Eye (tissue), 1 donor: ENCODE results near the gene ST3GAL5.
"Not testable (repeated sequence)": the region's sequence is repeated elsewhere in the genome, so short reads cannot be mapped to it uniquely, and the experiment has no call there.

Source experiments
- DNase-seq: peaks from one replicate; pipeline ENCODE4 v3.0.0-alpha.2; 2015

Gene ST3GAL5

DNA sequence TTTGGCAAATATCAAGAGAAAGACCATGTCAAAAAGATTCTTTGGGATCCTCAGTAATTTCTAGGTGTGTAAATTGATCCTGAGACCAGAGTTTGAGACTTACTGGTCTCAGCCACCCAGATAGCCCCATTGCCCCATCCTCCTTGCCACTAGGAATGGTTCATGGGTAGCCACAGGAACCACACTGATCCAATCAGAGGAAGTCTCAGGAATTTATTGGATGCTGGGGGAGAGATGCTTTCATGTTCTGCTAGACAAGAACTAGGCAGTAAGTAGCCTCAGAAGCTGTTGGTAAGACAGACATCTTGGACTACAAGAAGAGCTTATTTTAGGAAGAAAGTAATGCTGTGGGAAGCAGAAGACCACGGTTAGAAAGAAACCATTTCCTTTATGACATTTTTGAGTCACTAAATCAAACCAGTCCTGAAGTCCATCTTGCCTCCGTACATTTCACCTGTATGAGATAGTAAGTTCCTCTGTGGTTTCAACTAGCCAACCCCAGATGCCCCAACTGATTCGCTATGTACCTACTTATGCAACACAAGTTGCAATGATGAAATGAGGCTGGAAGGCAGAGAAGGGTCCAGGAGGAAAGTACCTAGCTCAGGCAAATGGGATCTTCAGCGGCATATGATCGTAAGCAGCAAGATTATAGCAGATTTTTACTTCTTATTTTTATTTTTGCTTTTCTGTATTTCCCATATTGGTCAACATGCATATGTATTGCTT, 3.6 kb upstream of the ST3GAL5 start:
- no peak for DNase-seq

DNA sequence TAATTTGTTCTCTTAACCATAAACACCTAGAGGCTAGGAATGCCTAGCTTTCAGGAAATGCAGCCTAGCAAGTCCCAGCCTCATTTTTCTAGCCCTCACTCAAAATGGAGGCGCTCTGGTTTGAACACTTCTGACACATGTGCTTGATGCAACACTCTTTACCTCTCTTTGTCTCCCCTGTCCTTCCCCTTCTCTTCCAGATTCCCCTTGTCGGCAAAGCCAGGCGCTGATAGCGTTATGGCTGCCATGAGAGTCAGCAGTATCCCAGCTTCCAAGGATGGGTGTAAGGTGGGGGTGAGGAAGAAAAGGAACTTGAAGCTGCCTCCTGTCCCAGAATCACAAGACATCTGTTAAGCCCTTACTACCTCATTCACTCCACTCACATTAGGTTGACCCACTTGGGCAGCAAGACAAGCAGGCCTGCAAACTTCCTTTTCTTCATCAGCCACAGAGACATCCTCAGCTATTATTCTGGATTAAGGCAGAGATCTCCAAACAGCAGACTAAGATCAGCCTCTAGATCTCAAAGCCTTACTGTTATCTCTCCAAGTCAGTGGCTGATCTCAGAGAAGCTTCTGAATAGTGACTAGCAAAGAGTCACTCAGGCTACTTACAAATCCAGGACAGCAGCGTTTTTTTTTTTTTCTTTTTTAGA, 1.9 kb upstream of the ST3GAL5 start:
- DNase-seq = no peak

DNA sequence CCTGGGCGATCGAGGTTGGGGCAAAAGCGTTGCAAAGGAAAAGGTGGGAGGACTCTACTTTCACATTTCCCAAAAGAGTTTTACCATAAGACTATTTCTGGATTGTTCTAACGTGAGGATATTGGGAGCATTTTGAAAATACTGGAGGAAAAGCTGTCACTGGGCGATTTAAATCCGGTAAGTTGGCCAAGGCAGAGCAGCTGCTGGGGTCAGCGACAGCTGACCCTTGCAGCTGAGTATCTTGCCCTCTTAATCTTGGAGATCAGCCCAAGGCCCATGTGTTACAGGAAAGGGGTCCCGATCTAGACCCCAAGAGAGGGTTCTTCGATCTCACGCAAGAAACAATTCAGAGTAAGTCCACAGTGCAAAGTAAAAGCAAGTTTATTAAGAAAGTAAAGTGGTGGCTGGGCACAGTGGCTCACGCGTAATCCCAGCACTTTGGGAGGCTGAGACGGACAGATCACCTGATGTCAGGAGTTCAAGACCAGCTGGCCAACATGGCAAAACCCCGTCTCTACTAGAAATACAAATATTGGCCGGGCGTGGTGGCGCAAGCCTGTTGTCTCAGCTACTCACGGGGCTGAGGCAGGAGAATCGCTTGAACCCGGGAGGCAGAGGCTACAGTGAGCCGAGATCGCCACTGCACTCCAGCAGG, 964 bp upstream of the ST3GAL5 start:
- no peak for DNase-seq

DNA sequence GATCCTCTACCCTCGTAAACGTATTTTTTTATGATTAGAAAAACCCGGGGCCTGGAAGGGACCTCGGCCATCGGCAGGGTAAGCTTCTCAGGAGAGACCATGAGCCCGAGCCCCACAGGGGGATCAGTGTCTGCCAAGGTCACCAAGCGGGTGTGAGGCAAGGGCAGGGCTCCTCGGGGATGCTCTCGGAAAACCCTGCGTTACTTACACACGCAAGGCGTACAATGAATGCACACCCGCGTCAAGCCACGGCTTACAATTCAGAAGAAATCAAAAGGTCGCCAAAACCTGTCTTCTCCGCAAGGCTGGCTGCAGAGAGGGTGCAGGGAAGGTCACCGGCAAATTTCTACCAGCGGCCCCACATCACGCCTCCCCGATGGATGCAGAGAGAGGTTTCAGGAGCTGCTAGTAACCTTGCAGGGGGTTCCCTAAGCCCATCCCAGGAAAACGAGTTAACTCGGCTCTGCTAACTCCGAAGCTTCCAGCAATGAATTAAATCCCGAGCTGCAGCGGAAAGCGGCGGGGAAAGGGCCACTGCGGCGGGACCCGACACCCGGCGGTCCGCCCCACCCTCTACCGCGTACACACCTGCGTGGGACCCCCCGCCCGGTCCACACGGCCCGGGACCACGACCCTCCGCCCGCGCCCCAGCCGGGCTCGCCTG, 638 bp downstream of the ST3GAL5 start:
- peak; percentile 82 for DNase-seq

DNA sequence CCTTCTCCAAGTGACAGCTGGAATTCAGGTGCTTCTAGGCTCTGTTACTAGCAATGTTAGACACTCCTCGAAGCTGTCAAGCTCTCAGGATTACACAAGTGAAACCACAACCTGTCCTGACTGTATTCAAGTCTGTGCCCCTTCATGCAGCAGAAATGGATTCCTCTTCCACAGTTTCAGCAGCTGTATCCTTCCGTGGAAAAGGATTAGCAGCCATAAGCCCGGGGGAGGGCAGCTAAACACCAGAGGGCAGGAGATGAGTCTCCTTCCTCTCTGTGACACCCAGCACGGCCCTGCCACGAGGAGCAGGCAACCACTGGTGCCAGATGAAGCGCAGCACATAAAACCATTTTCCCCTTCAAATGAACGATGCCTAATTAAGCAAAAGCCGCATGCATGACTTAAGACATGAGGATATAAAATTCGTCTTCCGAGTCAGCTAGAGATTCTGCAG, 1.2 kb downstream of the ST3GAL5 start:
- DNase-seq = peak; percentile 80

DNA sequence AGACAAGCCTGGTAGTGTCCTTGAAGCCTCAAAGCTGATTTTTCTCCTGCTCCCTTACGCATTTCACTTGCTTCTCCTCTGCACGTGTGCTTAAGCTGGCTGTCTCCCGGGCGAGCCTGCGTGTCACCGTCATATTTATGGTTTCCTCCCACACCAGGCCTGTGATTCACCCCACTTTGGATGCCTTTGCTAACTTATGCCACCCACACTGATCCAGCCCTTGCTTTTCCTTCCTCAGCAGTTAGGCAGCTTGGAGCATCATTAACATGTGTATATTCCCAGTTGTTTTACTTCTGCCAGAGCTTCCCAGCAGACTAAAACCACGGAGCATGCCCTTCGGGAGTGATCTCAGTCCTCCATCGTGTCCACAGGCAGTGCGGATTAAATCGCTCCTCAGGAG, 2.2 kb downstream of the ST3GAL5 start:
- DNase-seq = peak; percentile 27

DNA sequence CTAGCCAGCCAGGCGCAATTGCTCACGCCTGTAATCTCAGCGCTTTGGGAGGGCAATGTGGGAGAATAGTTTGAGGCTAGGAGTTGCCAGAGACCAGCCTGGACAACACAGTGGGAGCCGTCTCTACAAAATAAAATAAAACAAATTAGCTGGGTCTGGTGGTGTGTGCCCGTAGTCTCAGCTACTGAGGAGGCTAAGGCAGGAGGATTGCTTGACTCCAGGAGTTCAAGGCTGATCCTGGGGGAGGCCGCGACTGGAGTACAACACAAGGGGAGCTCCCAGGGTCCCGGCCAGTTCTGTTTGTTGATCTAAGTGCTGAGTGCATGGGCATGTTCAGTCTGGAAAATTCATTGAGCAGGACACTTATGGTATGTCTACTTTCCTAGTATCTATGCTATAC, 2.6 kb downstream of the ST3GAL5 start:
- DNase-seq = no peak

DNA sequence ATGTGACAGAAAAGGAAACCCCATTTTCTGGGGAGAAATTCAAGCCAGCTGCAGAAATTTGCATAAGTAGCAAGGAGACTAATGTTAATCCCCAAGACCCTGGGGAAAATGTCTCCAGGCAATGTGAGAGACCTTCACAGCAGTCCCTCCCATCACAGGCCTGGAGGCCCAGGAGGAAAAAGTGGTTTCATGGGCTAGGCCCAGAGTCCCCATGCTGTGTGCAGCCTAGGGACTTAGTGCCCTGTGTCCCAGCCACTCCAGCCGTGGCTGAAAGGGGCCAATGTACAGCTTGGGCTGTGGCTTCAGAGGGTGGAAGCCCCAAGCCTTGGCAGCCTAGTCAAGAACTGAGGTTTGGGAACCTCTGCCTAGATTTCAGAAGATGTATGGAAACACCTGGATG, 7.0 kb downstream of the ST3GAL5 start:
- not testable (repeated sequence) for DNase-seq

DNA sequence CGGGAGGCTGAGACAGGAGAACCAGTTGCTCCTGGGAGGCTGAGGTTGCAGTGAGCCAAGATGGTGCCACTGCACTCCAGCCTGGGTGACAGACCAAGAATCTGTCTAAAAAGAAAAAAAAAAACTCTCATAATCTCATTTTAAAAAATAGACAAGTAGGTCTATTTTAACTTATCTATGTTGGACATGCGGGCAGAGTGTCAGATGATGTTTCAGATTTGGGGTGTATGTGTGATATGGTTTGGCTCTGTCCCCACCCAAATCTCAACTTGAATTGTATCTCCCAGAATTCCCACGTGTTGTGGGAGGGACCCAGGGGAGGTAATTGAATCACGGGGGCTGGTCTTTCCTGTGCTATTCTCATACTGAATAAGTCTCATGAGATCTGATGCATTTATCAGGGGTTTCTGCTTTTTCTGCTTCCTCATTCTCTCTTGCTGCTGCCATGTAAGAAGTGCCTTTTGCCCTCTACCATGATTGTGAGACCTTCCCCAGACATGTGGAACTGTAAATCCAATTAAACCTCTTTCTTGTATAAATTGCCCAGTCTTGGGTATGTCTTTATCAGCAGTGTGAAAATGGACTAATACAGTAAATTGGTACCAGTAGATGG, 8.0 kb downstream of the ST3GAL5 start:
- DNase-seq = not testable (repeated sequence)

DNA sequence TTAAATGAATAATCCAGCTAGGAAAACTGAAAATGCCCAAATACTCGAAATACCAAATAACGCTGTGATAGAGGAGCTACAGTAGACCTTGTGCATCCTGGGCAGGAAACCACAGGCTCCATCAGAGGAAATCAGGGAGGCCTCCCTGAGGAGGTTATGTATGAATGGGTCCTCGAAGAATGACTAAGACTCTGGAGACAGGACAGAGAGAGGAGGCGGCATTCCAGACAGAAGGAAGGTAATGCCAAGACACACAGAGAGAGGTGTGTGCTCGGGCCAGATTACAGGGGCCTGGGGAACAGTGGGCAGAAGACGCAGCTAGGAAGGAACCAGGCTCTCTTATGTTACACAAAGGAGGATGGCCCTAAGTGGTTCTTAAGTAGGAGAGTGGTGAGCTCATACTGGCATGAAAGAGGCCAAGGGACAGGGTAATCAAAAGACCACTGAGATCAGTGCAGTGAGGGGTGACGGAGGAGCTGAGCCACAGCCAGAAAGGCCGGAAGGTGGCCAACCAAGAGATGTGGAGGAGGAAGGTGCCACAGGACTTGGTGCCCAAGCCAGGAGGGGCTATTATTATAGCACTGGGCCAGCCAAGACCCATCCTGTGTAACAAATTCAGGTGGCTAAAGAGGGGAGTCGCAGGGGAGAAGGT, 9.9 kb downstream of the ST3GAL5 start:
- DNase-seq = no peak

DNA sequence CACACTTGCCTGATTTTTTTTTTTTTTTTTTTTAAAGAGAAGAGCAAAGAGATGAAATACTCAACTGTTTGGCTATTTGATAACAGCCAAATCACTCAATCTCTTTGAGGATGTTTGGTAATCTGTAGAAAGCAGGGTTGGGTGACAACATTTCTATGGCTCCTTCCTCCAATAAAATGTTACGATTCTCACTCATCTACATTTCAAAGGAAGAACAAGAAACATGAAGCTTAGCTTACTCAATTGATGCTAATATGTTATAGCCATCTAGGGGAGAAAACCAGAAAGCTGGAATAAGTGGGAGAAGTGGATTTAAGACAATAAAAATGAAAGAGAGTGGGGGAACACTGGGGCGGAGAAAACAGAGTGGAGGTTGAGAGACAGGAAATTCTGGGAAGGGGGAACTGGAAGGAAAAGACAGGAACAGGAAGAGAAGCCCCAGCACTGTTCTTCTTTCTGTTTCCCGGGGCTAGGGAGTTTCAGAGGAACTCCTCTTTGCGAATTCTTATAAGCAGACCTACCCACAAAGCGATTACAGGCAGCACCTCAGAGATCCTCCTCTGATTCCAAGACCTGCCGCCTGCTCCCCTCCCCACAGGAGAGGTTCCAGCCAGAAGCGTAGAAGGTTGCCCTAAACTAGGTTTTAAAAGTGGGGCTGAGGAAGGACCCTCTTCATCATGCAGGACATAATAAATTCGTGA, 13.3 kb downstream of the ST3GAL5 start:
- no peak for DNase-seq

DNA sequence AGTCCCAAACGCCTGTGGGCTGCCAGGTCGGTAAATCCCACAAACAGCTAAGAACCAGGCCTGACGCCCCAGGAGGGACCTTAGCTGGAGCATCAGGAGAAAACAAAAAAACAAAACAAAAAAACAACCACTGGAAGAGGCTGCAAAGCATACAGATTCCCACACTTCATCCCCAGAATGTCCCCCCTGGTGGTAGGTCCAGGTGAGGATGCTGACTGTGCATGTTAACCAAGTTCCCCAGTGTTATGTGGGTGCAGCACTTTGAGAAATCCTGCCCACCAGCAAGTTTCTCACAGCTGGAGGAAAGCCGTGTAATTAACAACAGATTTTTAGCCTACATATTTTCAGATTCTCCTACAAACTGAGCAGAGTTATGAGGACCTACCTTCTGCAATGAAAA, 15.1 kb downstream of the ST3GAL5 start:
- no peak for DNase-seq

DNA sequence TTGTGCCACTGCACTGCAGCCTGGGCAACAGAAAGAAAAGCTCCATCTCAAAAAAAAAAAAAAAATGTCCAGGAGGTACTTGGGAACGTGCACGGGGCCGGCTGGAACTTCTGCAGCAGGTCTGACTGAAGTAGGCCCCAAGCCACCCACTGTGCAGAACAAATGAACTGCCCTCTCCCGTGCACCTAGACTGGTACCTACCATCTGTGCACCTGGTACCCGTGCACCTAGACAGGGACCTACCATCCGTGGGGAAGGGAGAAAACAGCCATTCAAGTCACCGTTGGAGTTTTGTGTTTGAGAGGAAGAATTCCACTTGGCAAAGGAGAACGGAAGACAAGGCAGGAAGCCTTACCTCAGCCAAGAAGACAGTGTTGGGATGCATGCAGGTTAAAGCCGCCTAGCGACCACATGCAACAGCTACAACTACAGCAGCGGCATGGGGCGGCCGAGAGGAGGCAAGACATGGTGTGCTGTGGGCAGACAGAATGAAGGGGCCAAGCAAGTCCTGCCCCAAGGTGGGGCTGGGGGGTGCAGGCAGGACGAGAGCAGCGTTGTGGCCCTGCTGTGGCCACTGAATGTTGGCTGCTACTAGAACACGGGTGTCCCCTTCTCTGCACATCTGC, 16.1 kb downstream of the ST3GAL5 start:
- no peak for DNase-seq

DNA sequence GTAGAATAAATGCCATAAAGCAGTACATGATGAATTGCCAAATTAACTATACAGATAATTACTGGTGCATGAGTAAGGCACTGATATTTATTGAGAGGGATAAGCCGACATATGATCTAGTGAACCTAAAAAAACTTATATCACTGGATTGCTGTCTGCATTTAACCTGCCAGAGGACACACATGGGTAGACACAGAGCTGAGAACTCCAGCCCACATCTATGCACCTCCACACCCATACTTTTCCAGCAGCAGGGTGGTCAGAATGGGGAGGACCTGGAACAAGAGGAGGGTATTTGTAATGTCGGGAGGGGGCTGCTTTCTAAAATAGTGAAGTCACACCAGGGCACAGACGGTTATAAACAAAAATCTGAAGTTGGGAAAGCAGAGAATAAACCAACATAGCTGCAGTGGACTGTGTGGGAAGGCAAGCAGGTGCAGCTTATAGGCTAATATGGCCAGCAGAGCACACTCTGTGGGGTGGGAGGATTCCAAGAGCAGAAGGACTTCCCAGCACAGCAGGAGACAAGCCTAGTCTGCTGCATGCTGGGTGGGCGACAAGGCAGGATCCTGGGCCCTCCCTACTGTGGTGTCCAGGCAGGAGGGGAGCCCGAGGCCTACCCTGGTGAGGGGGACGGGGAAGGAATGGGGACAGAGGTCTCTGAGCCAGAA, 17.2 kb downstream of the ST3GAL5 start:
- DNase-seq = no peak

DNA sequence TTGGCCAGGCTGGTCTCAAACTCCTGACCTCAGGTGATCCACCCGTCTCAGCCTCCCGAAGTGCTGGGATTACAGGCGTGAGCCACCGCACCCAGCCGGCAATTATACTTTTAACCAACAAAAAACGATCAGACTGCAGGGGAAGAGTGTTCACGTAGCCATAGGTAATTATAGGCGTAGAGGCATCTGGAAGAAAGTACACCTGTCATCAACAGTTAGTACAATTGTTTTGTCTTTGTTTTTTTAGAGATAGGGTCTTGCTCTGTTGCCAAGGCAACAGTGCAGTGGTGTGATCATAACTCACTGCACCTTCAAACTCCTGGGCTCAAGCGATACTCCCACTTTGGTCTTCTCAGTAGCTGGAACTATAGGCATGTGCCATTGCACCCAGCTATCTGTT, 20.0 kb downstream of the ST3GAL5 start:
- DNase-seq = no peak

DNA sequence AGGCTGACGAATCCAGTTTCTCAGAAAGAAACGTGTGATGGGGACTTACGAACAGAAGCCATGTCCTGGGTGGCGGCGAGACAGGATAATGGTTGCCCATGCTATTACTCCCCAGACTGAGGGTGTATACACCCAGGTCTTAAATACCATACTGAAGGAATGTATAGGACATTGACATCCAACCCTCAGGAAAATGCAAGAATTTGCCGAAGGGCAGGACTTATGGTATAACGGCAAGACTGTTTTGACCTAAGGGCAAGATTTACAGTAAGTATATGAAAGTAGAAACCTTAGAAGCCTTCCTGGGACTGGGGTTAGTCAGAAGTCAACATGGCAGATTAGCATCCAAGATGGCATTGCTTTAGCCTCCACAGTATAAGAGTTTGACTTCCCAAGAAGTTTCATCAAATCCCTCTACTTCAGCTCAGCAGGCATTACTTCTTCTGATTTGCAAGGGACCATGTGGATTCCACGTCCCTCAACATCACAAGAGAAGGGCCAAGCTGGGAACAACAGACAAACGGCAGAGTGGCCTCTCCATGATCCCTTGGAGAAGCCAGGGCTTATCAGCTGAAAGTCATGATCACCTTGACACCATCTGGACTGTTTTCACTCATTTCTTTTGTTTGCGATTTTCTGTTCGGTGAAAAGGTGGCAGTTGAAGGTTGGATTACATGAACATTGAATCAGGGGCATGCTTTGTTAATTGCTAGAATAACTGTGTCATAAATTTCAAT, 21.1 kb downstream of the ST3GAL5 start:
- no peak for DNase-seq

DNA sequence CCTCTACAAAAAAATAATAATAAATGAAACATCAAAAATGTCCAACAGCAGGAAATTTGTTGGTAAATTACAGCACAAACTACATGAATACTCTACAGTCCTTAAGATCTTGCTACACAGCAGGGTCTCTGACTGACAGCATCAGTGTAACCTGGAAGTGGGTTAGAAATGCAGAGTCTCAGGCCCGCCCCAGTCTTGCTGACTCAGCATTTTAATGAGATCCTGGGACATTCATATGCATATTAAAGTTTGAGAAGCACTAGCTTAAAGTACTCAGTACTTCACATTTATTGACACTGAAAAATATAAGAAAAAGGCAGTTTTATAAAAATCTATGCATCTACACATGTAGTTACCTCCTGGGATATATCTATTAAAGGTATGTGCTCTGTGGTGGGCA, 21.7 kb downstream of the ST3GAL5 start:
- DNase-seq = no peak

DNA sequence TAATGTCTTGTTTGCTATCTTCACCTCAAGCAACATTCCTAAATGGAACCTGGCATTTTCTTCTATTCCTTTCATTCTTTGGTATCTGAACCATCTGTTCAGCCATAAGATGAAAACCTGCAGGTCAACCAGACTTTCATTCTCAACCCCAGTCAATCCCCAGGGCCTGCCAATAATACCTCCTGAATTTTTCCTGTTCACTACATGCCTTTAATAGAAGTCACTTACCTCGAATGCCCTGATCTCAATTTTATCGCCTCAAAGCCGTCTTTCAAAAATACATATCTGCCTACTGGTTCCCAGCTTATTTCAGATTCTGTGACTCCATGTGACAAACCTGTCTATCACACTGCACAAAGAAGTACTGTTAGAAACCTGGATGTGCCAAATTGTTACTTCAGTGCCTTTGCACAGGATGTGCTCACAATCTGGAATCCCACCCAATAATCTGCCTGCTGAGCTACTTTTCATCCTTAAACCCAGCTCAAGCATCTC, 22.6 kb downstream of the ST3GAL5 start:
- no peak for DNase-seq

DNA sequence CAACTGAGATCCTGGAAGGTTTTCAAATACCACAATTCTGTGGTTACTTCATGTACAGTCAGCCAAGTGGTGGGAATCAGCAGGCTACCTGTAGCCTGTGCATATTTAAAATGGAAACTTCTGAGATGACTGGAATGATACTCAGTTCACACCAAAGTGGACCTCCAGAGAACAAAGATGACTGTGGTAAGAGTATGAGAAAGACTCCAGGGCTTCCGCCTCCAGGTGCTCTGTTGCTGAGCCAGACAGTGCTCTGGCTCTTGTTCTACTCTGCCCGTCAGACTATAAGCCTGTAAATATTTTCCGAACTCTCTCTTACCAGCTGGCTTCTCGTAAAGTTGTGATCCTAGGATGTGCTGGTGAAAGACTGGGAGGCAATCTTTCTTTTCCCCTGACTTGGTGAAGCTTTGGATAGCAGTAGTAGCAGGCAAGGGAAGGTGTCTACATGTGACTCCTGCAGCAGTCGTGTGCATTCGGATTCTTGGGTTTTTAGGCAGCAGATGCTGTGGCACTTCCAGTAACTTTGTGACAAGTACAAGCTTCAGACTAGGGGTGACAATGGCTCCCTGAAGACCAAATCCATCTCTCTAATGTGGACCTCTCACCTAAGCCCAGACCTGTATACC, 23.1 kb downstream of the ST3GAL5 start:
- DNase-seq = no peak
